GM15510 (cell line): ENCODE measurements around the gene PRKACB.

Experiments used
- POLR2A ChIP-seq: IDR thresholded peaks from 3 replicates; pipeline ENCODE4 v1.6.1; 2011; ENCODE audit warnings: borderline replicate concordance; ENCODE audit not compliant: insufficient read length; ENCODE audit errors: extremely low read depth

PRKACB gene

GRCh38 chr1:84225646-84226045 is 81.6 kb downstream of the PRKACB start:
- TF ChIP-seq POLR2A: no peak

DNA sequence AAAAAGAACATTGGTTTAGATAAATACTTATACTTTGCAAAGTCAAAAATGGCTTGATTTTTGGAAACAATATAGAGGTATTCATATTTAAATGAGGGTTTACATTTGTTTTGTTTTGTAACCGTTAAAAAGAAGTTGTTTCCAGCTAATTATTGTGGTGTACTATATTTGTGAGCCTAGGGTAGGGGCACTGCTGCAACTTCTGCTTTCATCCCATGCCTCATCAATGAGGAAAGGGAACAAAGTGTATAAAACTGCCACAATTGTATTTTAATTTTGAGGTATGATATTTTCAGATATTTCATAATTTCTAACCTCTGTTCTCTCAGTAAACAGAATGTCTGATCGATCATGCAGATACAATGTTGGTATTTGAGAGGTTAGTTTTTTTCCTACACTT is 92.2 kb downstream of the PRKACB start:
- TF ChIP-seq POLR2A: no peak

DNA sequence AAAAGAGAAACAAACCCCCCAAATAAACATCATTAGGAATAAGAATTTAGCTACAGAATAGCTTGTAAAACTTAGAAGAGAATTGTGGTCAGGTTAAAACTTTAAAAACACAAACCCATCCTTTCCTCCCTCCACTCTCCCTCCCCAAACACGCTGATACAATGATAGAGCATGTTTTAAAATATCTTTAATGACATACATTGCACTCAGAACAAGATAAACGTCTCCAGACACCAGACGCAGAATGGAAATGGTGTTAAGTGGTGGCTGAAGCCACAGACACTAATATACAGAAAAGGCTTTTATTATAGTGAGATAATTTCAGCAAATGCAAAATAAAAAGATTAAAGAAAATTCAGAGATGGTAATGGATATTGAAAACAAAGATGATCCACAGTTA is 98.6 kb downstream of the PRKACB start:
- no peak for TF ChIP-seq POLR2A

DNA sequence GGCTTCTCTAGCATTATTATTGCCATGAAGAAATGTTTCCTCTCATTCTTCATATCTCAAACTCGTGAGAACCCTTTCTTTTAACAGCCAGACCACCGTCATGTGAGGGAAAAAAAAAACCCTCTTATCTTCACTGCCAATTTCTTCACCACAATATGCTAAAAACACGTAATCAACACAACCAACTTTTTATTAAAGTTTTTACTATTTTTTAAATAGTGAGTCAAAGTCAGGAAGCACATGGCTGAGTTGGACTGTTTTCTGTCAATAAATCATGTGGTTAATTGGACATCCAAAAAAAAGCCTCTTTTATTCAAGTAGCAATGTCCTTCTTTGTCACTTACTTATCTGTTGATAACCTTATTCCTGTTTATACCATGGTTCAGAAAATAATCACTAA is 101.5 kb downstream of the PRKACB start:
- no peak for TF ChIP-seq POLR2A

DNA sequence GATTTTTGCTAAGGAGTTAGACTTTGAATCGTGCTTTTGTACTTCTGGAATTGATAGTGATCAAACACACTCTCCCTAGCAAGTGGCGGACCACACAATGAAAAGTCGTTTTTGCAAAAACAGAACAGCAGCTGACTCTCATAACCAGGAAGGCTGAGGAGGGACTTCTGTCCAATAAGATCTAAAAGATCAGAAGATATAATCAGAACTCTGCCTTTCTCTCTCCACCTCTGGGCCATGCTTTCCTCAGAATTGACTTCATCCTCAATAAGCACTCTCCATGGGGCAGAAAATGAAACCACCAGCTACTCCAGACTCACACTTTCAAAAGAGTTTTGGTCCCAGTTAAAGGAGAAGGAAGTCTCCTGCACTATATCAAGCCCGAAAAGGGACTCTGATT is 102.1 kb downstream of the PRKACB start:
- no peak for TF ChIP-seq POLR2A

DNA sequence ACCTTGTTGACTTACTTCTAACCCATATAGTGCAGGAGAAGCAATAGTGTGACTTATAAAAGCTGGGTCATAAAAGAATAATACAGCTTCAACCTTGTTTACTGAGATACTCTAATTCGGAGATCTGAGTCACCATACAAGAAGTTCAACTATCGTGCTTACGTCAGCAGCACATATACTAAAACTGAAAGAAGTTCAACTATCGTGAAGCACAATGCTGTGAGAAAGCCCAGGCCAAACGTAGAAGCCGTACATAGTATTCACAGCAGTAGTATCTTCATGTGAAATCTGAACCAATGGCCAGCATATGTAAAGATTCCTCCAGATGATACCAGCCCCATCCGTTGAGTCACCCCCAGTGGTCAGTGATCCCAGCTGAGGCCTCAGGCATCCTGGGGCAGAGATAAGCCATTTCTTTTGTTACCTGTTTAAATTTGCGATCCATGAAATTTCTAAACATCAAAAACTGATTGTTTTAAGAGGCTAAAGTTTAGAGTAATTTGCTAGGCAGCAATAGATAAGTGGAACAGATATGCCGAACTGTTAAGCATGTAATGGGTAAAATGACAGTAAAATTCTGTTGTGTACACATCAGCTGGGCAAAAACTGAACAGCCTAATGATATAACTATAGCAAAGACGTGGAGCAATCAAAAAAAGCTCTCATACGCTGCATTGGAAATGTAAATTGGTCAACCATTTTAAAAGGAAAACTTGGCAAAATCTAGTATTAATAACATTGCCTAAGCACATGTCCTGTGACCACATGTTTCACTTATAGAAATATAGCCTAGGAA is 103.6 kb downstream of the PRKACB start:
- TF ChIP-seq POLR2A: no peak

- no peak for TF ChIP-seq POLR2A
These were observed 106.6 kb downstream of the PRKACB start for GRCh38 chr1:84250668-84251067.

- no peak for TF ChIP-seq POLR2A
These were observed 109.0 kb downstream of the PRKACB start for GRCh38 chr1:84253036-84253435.

DNA sequence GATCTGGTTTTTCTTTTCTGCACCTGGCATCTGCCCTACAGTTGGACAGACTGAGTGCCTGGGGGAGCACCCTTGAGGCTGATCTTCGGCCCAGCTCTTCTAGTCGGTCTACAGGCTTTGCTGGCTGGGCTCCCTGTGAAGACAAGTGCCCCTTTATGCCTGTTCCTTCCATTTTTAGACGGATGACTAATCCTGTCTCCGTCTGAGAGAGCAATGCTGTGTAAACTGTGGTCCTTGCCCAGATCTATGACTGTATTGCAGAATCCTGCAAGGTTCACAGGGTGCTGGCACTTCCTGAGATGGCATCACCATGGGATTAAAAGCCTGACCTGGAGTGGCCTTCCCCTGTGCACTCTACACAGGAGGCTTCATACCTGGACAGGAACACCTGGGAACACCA is 109.8 kb downstream of the PRKACB start:
- no peak for TF ChIP-seq POLR2A

GRCh38 chr1:84254703-84255238 is 110.7 kb downstream of the PRKACB start:
- no peak for TF ChIP-seq POLR2A

GRCh38 chr1:84255582-84255981 is 111.5 kb downstream of the PRKACB start:
- TF ChIP-seq POLR2A: no peak

GRCh38 chr1:84257617-84258016 is 113.5 kb downstream of the PRKACB start:
- no peak for TF ChIP-seq POLR2A

- no peak for TF ChIP-seq POLR2A
These were observed 115.3 kb downstream of the PRKACB start for GRCh38 chr1:84259376-84259775.

GRCh38 chr1:84259989-84260388 is 115.9 kb downstream of the PRKACB start:
- no peak for TF ChIP-seq POLR2A

DNA sequence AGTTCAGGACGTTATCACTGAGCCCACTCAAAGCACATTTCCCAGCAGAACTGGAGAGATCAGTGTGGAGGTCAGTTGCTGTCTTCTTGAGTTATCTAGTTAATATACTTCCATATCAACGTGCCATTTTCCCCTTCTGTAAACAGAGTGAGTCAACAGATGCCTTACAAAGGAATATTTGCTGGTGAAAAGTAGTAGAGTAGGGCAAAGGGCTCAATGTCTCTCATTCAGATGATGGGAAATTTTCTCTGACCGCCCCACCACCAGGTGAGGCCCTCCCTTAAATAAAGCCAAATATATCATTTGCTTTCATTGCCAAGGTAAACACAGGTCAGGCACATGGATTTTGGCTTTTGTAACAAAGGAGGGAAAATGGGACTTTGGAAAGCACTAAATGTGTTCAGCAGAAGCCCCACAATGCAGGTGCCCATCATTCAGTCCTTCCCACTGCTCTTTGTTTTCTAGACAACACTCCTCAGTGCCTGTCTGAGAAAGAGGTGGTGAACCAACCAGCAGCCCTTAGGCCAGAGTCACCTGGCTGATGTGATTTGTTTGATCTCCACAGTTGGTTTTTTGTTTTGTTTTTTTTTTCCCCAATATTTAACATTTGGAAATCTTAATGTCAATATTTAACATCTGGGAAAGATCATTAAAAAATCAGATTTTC is 116.9 kb downstream of the PRKACB start:
- TF ChIP-seq POLR2A: no peak

- TF ChIP-seq POLR2A: no peak
These were observed 120.9 kb downstream of the PRKACB start for GRCh38 chr1:84264961-84265360.
